A549 (cell line): Measurements from ENCODE around the gene VAV3. TPM values are rescaled to one million over a fixed set of nuclear protein-coding genes. Genes with fewer than 3 reads are reported as not detected.

Source experiments
- ATAC-seq, 2 experiments: fragments of 200-7000 bp in 1 of 2; fragments of >200 bp in 1 of 2; cut with Nextera tagmentation in 1 of 2; cut with Tn5 transposase in 1 of 2; 3 replicates each; pipeline versions ENCODE4 v1.8.0 to v1.9.1; 2018 to 2020; ENCODE audit warnings: mild to moderate bottlenecking in 1 of 2, moderate library complexity in 1 of 2
- CTCF ChIA-PET: fragments of 300-600 bp; sonication (Branson Sonifier 250); formaldehyde crosslinking; extraction: SDS; loops from one replicate; lab custom pipeline; 2021; ENCODE audit warnings: antibody characterized with exemption, inconsistent platforms; lab: Yijun Ruan, JAX
- POLR2A ChIA-PET: fragments of 350-600 bp; formaldehyde crosslinking; extraction: SDS; loops from one replicate; lab custom pipeline; 2021; ENCODE audit warnings: antibody characterized with exemption, inconsistent platforms; lab: Yijun Ruan, JAX
- DNase-seq, 2 experiments: peaks; one replicate each; pipeline versions ENCODE4 v3.0.0 to v3.0.0-alpha.2; 2011 to 2016; ENCODE audit warnings: low read depth in 1 of 2, low spot score in 1 of 2
- FAIRE-seq: peaks from 2 replicates; lab custom pipeline; 2011; peaks lifted over from hg19 to GRCh38; lab: Jason Lieb, UNC
- H3K27ac ChIP-seq, 2 experiments: fragments of >200 bp; sonication (Bioruptor Twin); formaldehyde crosslinking; 3 replicates each; pipeline ENCODE4 v1.5.1; 2016 to 2017
- H3K4me1 ChIP-seq: fragments of >200 bp; sonication (Bioruptor Twin); formaldehyde crosslinking; 3 replicates; pipeline ENCODE4 v1.6.1; 2016
- H3K4me2 ChIP-seq: fragments of >200 bp; sonication (Bioruptor Twin); formaldehyde crosslinking; 3 replicates; pipeline ENCODE4 v1.6.1; 2016
- H3K4me3 ChIP-seq: fragments of >200 bp; sonication (Bioruptor Twin); formaldehyde crosslinking; 3 replicates; pipeline ENCODE4 v1.5.1; 2016
- H3K9me3 ChIP-seq: fragments of >200 bp; sonication (Bioruptor Twin); formaldehyde crosslinking; 3 replicates; pipeline ENCODE4 v1.6.1; 2016
- BCL3 ChIP-seq: fragments of >200 bp; sonication (Bioruptor Twin); formaldehyde crosslinking; IDR thresholded peaks from 3 replicates; pipeline ENCODE4 v1.6.1; 2016
- BHLHE40 ChIP-seq: IDR thresholded peaks from 2 replicates; pipeline ENCODE4 v1.6.1; 2012; ENCODE audit warnings: low read depth, low read length, inconsistent platforms
- CBX2 ChIP-seq: fragments of 200-600 bp; sonication (generic); IDR thresholded peaks from 2 replicates; pipeline ENCODE4 v1.6.1; 2016; ENCODE audit warnings: low read depth, mild to moderate bottlenecking, borderline replicate concordance
- CBX8 ChIP-seq: fragments of 200-600 bp; sonication (generic); IDR thresholded peaks from 2 replicates; pipeline ENCODE4 v1.6.1; 2016
- CHD2 ChIP-seq: fragments of 150-350 bp; IDR thresholded peaks from 2 replicates; pipeline ENCODE4 v1.6.1; 2014; ENCODE audit warnings: low read length; ENCODE audit not compliant: partially characterized antibody
- CHD4 ChIP-seq: fragments of 200-600 bp; sonication (generic); IDR thresholded peaks from 2 replicates; pipeline ENCODE4 v1.6.1; 2016; ENCODE audit warnings: antibody characterized with exemption, mild to moderate bottlenecking, borderline replicate concordance
- ELK1 ChIP-seq: fragments of 150-350 bp; IDR thresholded peaks from 2 replicates; pipeline ENCODE4 v1.6.1; 2014; ENCODE audit warnings: low read depth, mild to moderate bottlenecking, low read length
- EP300 ChIP-seq, 2 experiments: fragments of >200 bp; sonication (Bioruptor Twin); formaldehyde crosslinking; IDR thresholded peaks; 2 replicates in 1 of 2; 3 replicates in 1 of 2; pipeline ENCODE4 v1.6.1; 2016 to 2017
- ESRRA ChIP-seq: fragments of 150-350 bp; IDR thresholded peaks from 2 replicates; pipeline ENCODE4 v1.6.1; 2014; ENCODE audit warnings: mild to moderate bottlenecking, low read length, borderline replicate concordance
- GATA3 ChIP-seq: IDR thresholded peaks from 2 replicates; pipeline ENCODE4 v1.6.1; 2012; ENCODE audit warnings: borderline replicate concordance
- HES2 ChIP-seq: fragments of >200 bp; sonication (Bioruptor Twin); formaldehyde crosslinking; IDR thresholded peaks from 2 replicates; pipeline ENCODE4 v1.6.1; 2016
- HEYL ChIP-seq: fragments of 250-450 bp; sonication (Bioruptor Pico); IDR thresholded peaks from 2 replicates; pipeline ENCODE4 v1.8.0; 2021; ENCODE audit warnings: mild to moderate bottlenecking, moderate library complexity
- HOXB5 ChIP-seq: fragments of 250-450 bp; sonication (Bioruptor Pico); IDR thresholded peaks from 2 replicates; pipeline ENCODE4 v1.5.0; 2020; ENCODE audit warnings: mild to moderate bottlenecking, moderate library complexity
- JUN ChIP-seq, 2 experiments: fragments of >200 bp; sonication (Bioruptor Twin); formaldehyde crosslinking; IDR thresholded peaks; 2 replicates in 1 of 2; 3 replicates in 1 of 2; pipeline ENCODE4 v1.6.1; 2016 to 2017
- MAFK ChIP-seq: fragments of 450-650 bp; IDR thresholded peaks from 2 replicates; pipeline ENCODE4 v1.6.1; 2014; ENCODE audit not compliant: partially characterized antibody
- NPAS2 ChIP-seq: fragments of 250-450 bp; sonication (Bioruptor Pico); IDR thresholded peaks from 2 replicates; pipeline ENCODE4 v1.8.0; 2022; ENCODE audit warnings: mild to moderate bottlenecking, moderate library complexity, borderline replicate concordance
- PBX3 ChIP-seq: IDR thresholded peaks from 2 replicates; pipeline ENCODE4 v1.6.1; 2012
- PHF8 ChIP-seq: fragments of 200-600 bp; sonication (generic); IDR thresholded peaks from 2 replicates; pipeline ENCODE4 v1.6.1; 2016; ENCODE audit warnings: low read depth, mild to moderate bottlenecking, antibody characterized with exemption, moderate library complexity, borderline replicate concordance
- POLR2AphosphoS2 ChIP-seq: conservative IDR thresholded peaks from 2 replicates; pipeline ENCODE4 v1.6.1; 2012; ENCODE audit warnings: low read length, improper control_type of control experiment, inconsistent platforms
- RAD21 ChIP-seq, 2 experiments: fragments of >200 bp in 1 of 2; sonication (Bioruptor Twin) in 1 of 2; formaldehyde crosslinking in 1 of 2; IDR thresholded peaks in 1 of 2; conservative IDR thresholded peaks in 1 of 2; 2 replicates in 1 of 2; 3 replicates in 1 of 2; pipeline ENCODE4 v1.6.1; 2012 to 2018; ENCODE audit warnings: inconsistent platforms in 1 of 2
- REST ChIP-seq: fragments of 200-600 bp; sonication (generic); IDR thresholded peaks from 2 replicates; pipeline ENCODE4 v1.6.1; 2016; ENCODE audit warnings: antibody characterized with exemption, mild to moderate bottlenecking, moderate library complexity
- SMC3 ChIP-seq: fragments of >200 bp; sonication (Bioruptor Twin); formaldehyde crosslinking; IDR thresholded peaks from 3 replicates; pipeline ENCODE4 v1.6.1; 2018; ENCODE audit warnings: inconsistent platforms
- SREBF2 ChIP-seq: fragments of 450-650 bp; IDR thresholded peaks from 2 replicates; pipeline ENCODE4 v1.6.1; 2014; ENCODE audit warnings: mild to moderate bottlenecking, moderate library complexity
- USF2 ChIP-seq: fragments of 450-650 bp; IDR thresholded peaks from 2 replicates; pipeline ENCODE4 v1.6.1; 2014; ENCODE audit warnings: antibody characterized with exemption
- ZFP36 ChIP-seq: fragments of 450-650 bp; IDR thresholded peaks from 2 replicates; pipeline ENCODE4 v1.6.1; 2014; ENCODE audit warnings: borderline replicate concordance; ENCODE audit not compliant: partially characterized antibody
- ZNF302 ChIP-seq: fragments of 250-450 bp; sonication (Bioruptor Pico); IDR thresholded peaks from 2 replicates; pipeline ENCODE4 v1.9.0; 2021; ENCODE audit warnings: inconsistent platforms, mild to moderate bottlenecking, moderate library complexity
- WGBS: methylation state at CpG from one replicate; pipeline ENCODE4 v1.1.6; 2017; ENCODE audit errors: missing lambda C conversion rate; 5-methylcytosine and 5-hydroxymethylcytosine counted together
- polyA plus RNA-seq, 4 experiments: library from polyadenylated mRNA; depleted of rRNA in 3 of 4; stranded (reverse); fragments of >200 nt; fragmentation: RNase III in 1 of 4; extraction: RNeasy Plus Mini Kit Qiagen cat#74134 plus additional on column Dnase treatment in 1 of 4; gene quantifications; 2 replicates in 3 of 4; 3 replicates in 1 of 4; pipeline ENCODE4 v1.2.3, GENCODE V29; 2011 to 2017

Gene VAV3
- polyA plus RNA-seq, 2 of the 4 experiments (the other 2 are of a cell fraction), result 12.8 to 22.7 TPM

- Histone ChIP-seq H3K4me3 (no peak overlapping the region), H3K4me1 (no peaks in the 10 kb centered on the region)
- CTCF ChIA-PET, result no interaction called here
- 42% methylated on average over 2 of the region's 2 CpGs for WGBS
- ATAC-seq (no peak), DNase-seq (no peak)
- POLR2A ChIA-PET, result no interaction called here
- TF ChIP-seq NPAS2 (CRISPR knock-in tag) (no peak), CHD4 (no peak), PBX3 (no peak), REST (no peak), CBX2 (no peak), POLR2AphosphoS2 (no peak), HOXB5 (CRISPR knock-in tag) (no peak), JUN (IDR thresholded peaks at IDR 0.05) (no peak), PHF8 (no peak), GATA3 (no peak), EP300 (IDR thresholded peaks at IDR 0.05) (no peak), BCL3 (no peak), SREBF2 (no peak), HES2 (no peak), ZFP36 (no peak), ELK1 (no peak), USF2 (no peak), BHLHE40 (no peak)
- TF ChIP-seq, all 56 proteins: peak for 0
- no peaks in the 10 kb centered on the region for H3K9me3 ChIP-seq
- no peak overlapping the region for H3K27ac ChIP-seq
- no peak for FAIRE-seq
- H3K4me2 ChIP-seq, result no peak overlapping the region
These were observed 133.1 kb downstream of the VAV3 start for GRCh38 chr1:107831921-107832320.

GRCh38 chr1:107830526-107830925 is 134.5 kb downstream of the VAV3 start:
- Histone ChIP-seq H3K4me2 (no peak overlapping the region), H3K4me1 (no peaks in the 10 kb centered on the region), H3K27ac (no peak overlapping the region)
- WGBS, result 37% methylated on average over 3 of the region's 3 CpGs
- no peak for TF ChIP-seq BHLHE40
- no peak for TF ChIP-seq SMC3
- TF ChIP-seq MAFK, result no peak
- no peak for TF ChIP-seq CBX8
- TF ChIP-seq GATA3, result no peak
- no peak for TF ChIP-seq NPAS2 (CRISPR knock-in tag)
- TF ChIP-seq ZNF302 (CRISPR knock-in tag), result no peak
- TF ChIP-seq CHD2, result no peak
- TF ChIP-seq CBX2, result no peak
- TF ChIP-seq HEYL (CRISPR knock-in tag), result no peak
- no peak for TF ChIP-seq RAD21 (conservative IDR thresholded peaks at IDR 0.05 in 1 of 2, IDR thresholded peaks at IDR 0.05 in 1 of 2)
- no peak for TF ChIP-seq ESRRA
- TF ChIP-seq, all 56 proteins: peak for 0
- DNase-seq (no peak), ATAC-seq (no peak), FAIRE-seq (no peak)
- ChIA-PET POLR2A (no interaction called here), CTCF (no interaction called here)
- H3K9me3 ChIP-seq, result no peaks in the 10 kb centered on the region
- H3K4me3 ChIP-seq, result no peak overlapping the region
